Mesodermal cell (in vitro differentiated cells): ENCODE results near the gene ABHD16B.

Experiments used
- H3K27ac ChIP-seq: 2 replicates; pipeline ENCODE4 v1.7.0; 2013; ENCODE audit warnings: mild to moderate bottlenecking, low read depth, low read length, moderate library complexity; ENCODE audit not compliant: severe bottlenecking
- H3K36me3 ChIP-seq: 2 replicates; pipeline ENCODE4 v1.7.1; 2013; ENCODE audit warnings: mild to moderate bottlenecking, low read length, moderate library complexity; ENCODE audit not compliant: control insufficient read depth, insufficient read depth
- H3K4me1 ChIP-seq: one replicate; pipeline ENCODE4 v1.7.1; 2013; ENCODE audit warnings: mild to moderate bottlenecking, low read length; ENCODE audit not compliant: insufficient read depth, control insufficient read depth, poor library complexity, severe bottlenecking
- H3K4me3 ChIP-seq: 2 replicates; pipeline ENCODE4 v1.7.0; 2013; ENCODE audit warnings: low read length, control low read depth, mild to moderate bottlenecking; ENCODE audit not compliant: insufficient read depth, poor library complexity, severe bottlenecking; ENCODE audit errors: extremely low read depth
- H3K9me3 ChIP-seq: 2 replicates; pipeline ENCODE4 v1.7.1; 2013; ENCODE audit warnings: mild to moderate bottlenecking, low read length, moderate library complexity; ENCODE audit not compliant: control insufficient read depth
- WGBS, 2 experiments: methylation state at CpG; one replicate each; pipeline ENCODE4 v1.1.5; 2013; ENCODE audit warnings: missing lambda C conversion rate in 2 of 2; ENCODE audit not compliant: insufficient coverage in 2 of 2; 5-methylcytosine and 5-hydroxymethylcytosine counted together

Gene ABHD16B

GRCh38 chr20:63828124-63828523 lies 33.2 kb upstream of the ABHD16B start:
- H3K27ac ChIP-seq = no peak overlapping the region
- H3K4me3 ChIP-seq = no peak overlapping the region
- H3K9me3 ChIP-seq = no peaks in the 10 kb centered on the region
- 70 to 100% methylated on average over 2 to 8 of the region's 8 CpGs for WGBS, 2 experiments
- peaks cover 7% of the 10 kb centered on the region for H3K36me3 ChIP-seq
- peaks cover 31% of the 10 kb centered on the region for H3K4me1 ChIP-seq

GRCh38 chr20:63828545-63828944 lies 32.8 kb upstream of the ABHD16B start:
- 84 to 87% methylated on average over 14 of the region's 14 CpGs for WGBS, 2 experiments
- no peak overlapping the region for H3K4me3 ChIP-seq
- H3K9me3 ChIP-seq = no peaks in the 10 kb centered on the region
- peaks cover 7% of the 10 kb centered on the region for H3K36me3 ChIP-seq
- H3K27ac ChIP-seq = no peak overlapping the region
- peaks cover 34% of the 10 kb centered on the region for H3K4me1 ChIP-seq

GRCh38 chr20:63828951-63829350 lies 32.3 kb upstream of the ABHD16B start:
- 49 to 55% methylated on average over 3 to 7 of the region's 10 CpGs for WGBS, 2 experiments
- Histone ChIP-seq H3K27ac (no peak overlapping the region), H3K4me1 (peaks cover 38% of the 10 kb centered on the region), H3K4me3 (peak overlapping the region; percentile 64), H3K9me3 (no peaks in the 10 kb centered on the region), H3K36me3 (peaks cover 7% of the 10 kb centered on the region)

GRCh38 chr20:63829603-63829944 lies 31.7 kb upstream of the ABHD16B start:
- Histone ChIP-seq H3K27ac (no peak overlapping the region), H3K9me3 (no peaks in the 10 kb centered on the region), H3K4me3 (peak overlapping the region; percentile 64), H3K4me1 (peaks cover 39% of the 10 kb centered on the region), H3K36me3 (peaks cover 7% of the 10 kb centered on the region)
- WGBS, 2 experiments = 17% methylated on average over 5 of the region's 10 CpGs; no CpG with 5 or more reads in 1 of the 2 experiments

GRCh38 chr20:63829945-63830835 lies 31.1 kb upstream of the ABHD16B start:
- no peaks in the 10 kb centered on the region for H3K9me3 ChIP-seq

GRCh38 chr20:63830841-63831588 lies 30.3 kb upstream of the ABHD16B start, which contains the start of gene ZBTB46:
TSS of gene ZBTB46 (minus strand) at chr20:63831264. CDS start at chr20:63790757, 40,507 bp downstream.
- H3K36me3 ChIP-seq = peaks cover 4% of the 10 kb centered on the region
- no peaks in the 10 kb centered on the region for H3K9me3 ChIP-seq
- peak within 1 kb of the TSS; percentile 16 for H3K27ac ChIP-seq
- H3K4me1 ChIP-seq = peaks cover 50% of the 10 kb centered on the region
- H3K4me3 ChIP-seq = peak within 1 kb of the TSS; percentile 64
- 0 to 1% methylated on average over 52 to 79 of the region's 147 CpGs for WGBS, 2 experiments

More at GRCh38 chr20:63829945-63830835, 31.1 kb upstream of the ABHD16B start:
- Histone ChIP-seq H3K4me3 (peak overlapping the region; percentile 64), H3K4me1 (peaks cover 45% of the 10 kb centered on the region), H3K27ac (no peak overlapping the region), H3K36me3 (peaks cover 7% of the 10 kb centered on the region)
- 1% methylated on average over 76 to 79 of the region's 99 CpGs for WGBS, 2 experiments

GRCh38 chr20:63831646-63831992 lies 29.7 kb upstream of the ABHD16B start:
- H3K27ac ChIP-seq = peak overlapping the region; percentile 16
- 1 to 2% methylated on average over 30 to 53 of the region's 55 CpGs for WGBS, 2 experiments
- H3K9me3 ChIP-seq = no peaks in the 10 kb centered on the region
- H3K36me3 ChIP-seq = peaks cover 3% of the 10 kb centered on the region
- H3K4me1 ChIP-seq = peaks cover 48% of the 10 kb centered on the region
- H3K4me3 ChIP-seq = peak overlapping the region; percentile 53

- Histone ChIP-seq H3K36me3 (no peaks in the 10 kb centered on the region), H3K4me3 (peak overlapping the region; percentile 53), H3K9me3 (no peaks in the 10 kb centered on the region), H3K4me1 (peaks cover 43% of the 10 kb centered on the region), H3K27ac (peak overlapping the region; percentile 16)
- WGBS, 2 experiments = 14 to 20% methylated on average over 65 to 72 of the region's 76 CpGs
Measured at GRCh38 chr20:63831993-63832686, 29.2 kb upstream of the ABHD16B start.

- H3K27ac ChIP-seq = peak overlapping the region; percentile 80
- H3K4me3 ChIP-seq = no peak overlapping the region
- H3K36me3 ChIP-seq = no peaks in the 10 kb centered on the region
- 94% methylated on average over 14 to 16 of the region's 20 CpGs for WGBS, 2 experiments
- H3K9me3 ChIP-seq = no peaks in the 10 kb centered on the region
- H3K4me1 ChIP-seq = peaks cover 41% of the 10 kb centered on the region
Measured at GRCh38 chr20:63833776-63834490, 27.4 kb upstream of the ABHD16B start.

GRCh38 chr20:63834491-63834880 lies 26.8 kb upstream of the ABHD16B start:
- 89 to 100% methylated on average over 3 to 5 of the region's 9 CpGs for WGBS, 2 experiments
- peaks cover 35% of the 10 kb centered on the region for H3K4me1 ChIP-seq
- H3K36me3 ChIP-seq = no peaks in the 10 kb centered on the region
- no peaks in the 10 kb centered on the region for H3K9me3 ChIP-seq
- H3K27ac ChIP-seq = peak overlapping the region; percentile 80
- H3K4me3 ChIP-seq = no peak overlapping the region
